H9 (cell line): ENCODE data around the gene ZBTB8A. TPM values are rescaled to one million over a fixed set of nuclear protein-coding genes. Genes with fewer than 3 reads are reported as not detected.
"Not testable (repeated sequence)": the region's sequence is repeated elsewhere in the genome, so short reads cannot be mapped to it uniquely, and the experiment has no call there.

Experiments
- DNase-seq: peaks from one replicate; pipeline ENCODE4 v3.0.0-alpha.2; 2017
- H2AFZ ChIP-seq: one replicate; pipeline ENCODE4 v1.6.1; 2013; ENCODE audit warnings: mild to moderate bottlenecking, low read length, control low read depth, moderate library complexity
- H2AK5ac ChIP-seq: 2 replicates; pipeline ENCODE4 v1.6.1; 2013; ENCODE audit warnings: low read length, control low read depth, mixed read lengths; ENCODE audit not compliant: insufficient read length
- H2BK120ac ChIP-seq: one replicate; pipeline ENCODE4 v1.6.1; 2013; ENCODE audit warnings: low read depth, mild to moderate bottlenecking, low read length, control low read depth, inconsistent platforms; ENCODE audit not compliant: poor library complexity, severe bottlenecking
- H2BK12ac ChIP-seq: 2 replicates; pipeline ENCODE4 v1.6.1; 2013; ENCODE audit warnings: low read length, control low read depth, mixed read lengths, low read depth; ENCODE audit not compliant: insufficient read length
- H2BK15ac ChIP-seq: 2 replicates; pipeline ENCODE4 v1.6.1; 2013; ENCODE audit warnings: low read depth, low read length, control low read depth
- H2BK20ac ChIP-seq: one replicate; pipeline ENCODE4 v1.6.1; 2013; ENCODE audit warnings: low read depth, mild to moderate bottlenecking, low read length, control low read depth, inconsistent platforms; ENCODE audit not compliant: poor library complexity, severe bottlenecking
- H2BK5ac ChIP-seq: 2 replicates; pipeline ENCODE4 v1.6.1; 2013; ENCODE audit warnings: low read length, control low read depth, mixed read lengths; ENCODE audit not compliant: insufficient read length
- H3K14ac ChIP-seq: 2 replicates; pipeline ENCODE4 v1.6.1; 2013; ENCODE audit warnings: low read length, control low read depth; ENCODE audit not compliant: insufficient read depth
- H3K18ac ChIP-seq: 2 replicates; pipeline ENCODE4 v1.6.1; 2013; ENCODE audit warnings: low read depth, mild to moderate bottlenecking, mixed read lengths, low read length, control low read depth; ENCODE audit not compliant: insufficient read length
- H3K23ac ChIP-seq: 2 replicates; pipeline ENCODE4 v1.6.1; 2013; ENCODE audit warnings: low read length, control low read depth, mixed read lengths, low read depth; ENCODE audit not compliant: insufficient read length
- H3K23me2 ChIP-seq: 2 replicates; pipeline ENCODE4 v1.6.1; 2013; ENCODE audit warnings: low read depth, mild to moderate bottlenecking, mixed read lengths, low read length, control low read depth; ENCODE audit not compliant: insufficient read length, poor library complexity, severe bottlenecking
- H3K27ac ChIP-seq: 2 replicates; pipeline ENCODE4 v1.5.1; 2013; ENCODE audit warnings: low read length, control low read depth, mixed read lengths, low read depth; ENCODE audit not compliant: insufficient read length
- H3K27me3 ChIP-seq: 2 replicates; pipeline ENCODE4 v1.6.1; 2013; ENCODE audit warnings: low read length, control low read depth, inconsistent platforms; ENCODE audit not compliant: insufficient read depth
- H3K4ac ChIP-seq: 2 replicates; pipeline ENCODE4 v1.6.1; 2013; ENCODE audit warnings: low read depth, mild to moderate bottlenecking, control low read depth, inconsistent platforms, low read length, moderate library complexity
- H3K4me1 ChIP-seq: 2 replicates; pipeline ENCODE4 v1.6.1; 2013; ENCODE audit warnings: low read length, control low read depth, inconsistent platforms; ENCODE audit not compliant: insufficient read depth
- H3K4me2 ChIP-seq: 2 replicates; pipeline ENCODE4 v1.6.1; 2013; ENCODE audit warnings: low read length, control low read depth, mixed read lengths; ENCODE audit not compliant: insufficient read length, insufficient read depth
- H3K56ac ChIP-seq: 2 replicates; pipeline ENCODE4 v1.6.1; 2013; ENCODE audit warnings: low read depth, mild to moderate bottlenecking, mixed read lengths, low read length, control low read depth; ENCODE audit not compliant: insufficient read length
- H3K79me1 ChIP-seq: 2 replicates; pipeline ENCODE4 v1.6.1; 2013; ENCODE audit warnings: low read depth, mild to moderate bottlenecking, moderate library complexity, low read length, control low read depth, inconsistent platforms; ENCODE audit not compliant: insufficient read depth, poor library complexity, severe bottlenecking
- H3K79me2 ChIP-seq: 2 replicates; pipeline ENCODE4 v1.6.1; 2013; ENCODE audit warnings: low read length, control low read depth, inconsistent platforms; ENCODE audit not compliant: insufficient read depth
- H3K9ac ChIP-seq: 2 replicates; pipeline ENCODE4 v1.6.1; 2013; ENCODE audit warnings: low read length, control low read depth, mixed read lengths; ENCODE audit not compliant: insufficient read length; ENCODE audit errors: extremely low read depth
- H3K9me3 ChIP-seq: one replicate; pipeline ENCODE4 v1.6.1; 2013; ENCODE audit warnings: low read depth, low read length, inconsistent platforms; ENCODE audit not compliant: control insufficient read depth
- H3T11ph ChIP-seq: one replicate; pipeline ENCODE4 v1.6.1; 2013; ENCODE audit warnings: mild to moderate bottlenecking, low read length, control low read depth, inconsistent platforms
- H4K20me1 ChIP-seq: one replicate; pipeline ENCODE4 v1.6.1; 2013; ENCODE audit not compliant: control insufficient read depth, insufficient read length, insufficient read depth
- H4K5ac ChIP-seq: 2 replicates; pipeline ENCODE4 v1.6.1; 2013; ENCODE audit warnings: low read depth, mild to moderate bottlenecking, mixed read lengths, low read length, control low read depth; ENCODE audit not compliant: insufficient read length
- H4K8ac ChIP-seq: replicated peaks from 2 replicates; pipeline ENCODE4 v1.6.1; 2013; ENCODE audit warnings: low read length, control low read depth, mixed read lengths, low read depth; ENCODE audit not compliant: insufficient read length
- H4K91ac ChIP-seq: 2 replicates; pipeline ENCODE4 v1.6.1; 2013; ENCODE audit warnings: low read depth, mild to moderate bottlenecking, moderate library complexity, mixed read lengths, low read length, control low read depth; ENCODE audit not compliant: insufficient read length
- H3K27ac Mint-ChIP-seq, 3 experiments: 2 replicates in 2 of 3; 3 replicates in 1 of 3; pipeline ENCODE4 v1.8.0; 2020 to 2021; ENCODE audit warnings: mixed read lengths in 3 of 3, mild to moderate bottlenecking in 1 of 3, moderate library complexity in 1 of 3
- H3K27me3 Mint-ChIP-seq: 2 replicates; pipeline ENCODE4 v1.8.0; 2021; ENCODE audit warnings: low read depth, mild to moderate bottlenecking, moderate library complexity, mixed read lengths
- H3K36me3 Mint-ChIP-seq, 3 experiments: 2 replicates in 2 of 3; 3 replicates in 1 of 3; pipeline ENCODE4 v1.8.0; 2020 to 2021; ENCODE audit warnings: low read depth in 3 of 3, mixed read lengths in 3 of 3; ENCODE audit not compliant: insufficient read depth in 1 of 3
- H3K4me1 Mint-ChIP-seq, 2 experiments: 2 replicates each; pipeline ENCODE4 v1.8.0; 2020; ENCODE audit warnings: mixed read lengths in 2 of 2
- H3K4me3 Mint-ChIP-seq, 2 experiments: 2 replicates in 1 of 2; 3 replicates in 1 of 2; pipeline ENCODE4 v1.8.0; 2020 to 2021; ENCODE audit warnings: mild to moderate bottlenecking in 2 of 2, mixed read lengths in 2 of 2, moderate library complexity in 1 of 2
- H3K9me3 Mint-ChIP-seq, 2 experiments: 2 replicates in 1 of 2; 3 replicates in 1 of 2; pipeline ENCODE4 v1.8.0; 2020; ENCODE audit warnings: mild to moderate bottlenecking in 2 of 2, mixed read lengths in 2 of 2, moderate library complexity in 1 of 2
- WGBS: extraction: QIAGEN DNeasy Blood & Tissue Kit; methylation state at CpG from one replicate; pipeline ENCODE4 v1.1.7; 2013; ENCODE audit warnings: missing lambda C conversion rate, low lambda C conversion rate, mixed read lengths; ENCODE audit not compliant: insufficient read length; ENCODE audit errors: extremely low coverage; 5-methylcytosine and 5-hydroxymethylcytosine counted together
- total RNA-seq: library from RNA; stranded (reverse); gene quantifications from 2 replicates; pipeline ENCODE4 v1.2.1, GENCODE V29; 2021
- TF ChIP-seq, protein P1 (sequence below): fragments of 200-600 bp; sonication (generic); conservative IDR thresholded peaks from 3 replicates; pipeline ENCODE4 v1.8.0; 2021; ENCODE audit warnings: antibody characterized with exemption, mild to moderate bottlenecking

The ZBTB8A gene
- total RNA-seq, 1 experiment from 2014 or later, result 11.3 TPM

DNA sequence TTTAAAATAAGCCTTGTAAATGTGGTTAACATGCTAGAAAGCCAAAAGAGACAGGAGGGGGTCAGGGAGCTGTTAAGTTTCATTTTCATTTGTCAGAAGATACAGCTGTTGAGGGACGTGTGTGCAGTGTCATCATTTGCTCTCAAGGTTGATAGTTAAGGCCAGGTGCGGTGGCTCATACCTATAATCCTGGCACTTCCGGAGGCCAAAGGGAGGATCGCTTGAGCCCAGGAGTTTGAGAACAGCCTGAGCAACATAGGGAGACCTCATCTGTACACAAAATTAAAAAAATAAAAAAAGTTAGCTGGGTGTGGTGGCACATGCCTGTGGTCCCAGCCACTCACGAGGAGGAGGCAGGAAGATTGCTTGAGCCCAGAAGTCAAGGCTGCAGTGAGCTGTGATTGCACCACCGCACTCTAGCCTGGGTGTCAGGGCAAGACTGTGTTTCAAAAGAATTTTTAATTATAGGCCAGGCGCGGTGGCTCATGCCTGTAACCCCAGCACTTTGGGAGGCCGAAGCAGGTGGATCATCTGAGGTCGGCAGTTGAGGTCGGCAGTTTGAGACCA, 88.5 kb downstream of the ZBTB8A start:
- H3K27me3 ChIP-seq, result no peaks in the 10 kb centered on the region
- H3K79me2 ChIP-seq, result no peaks in the 10 kb centered on the region
- no peaks in the 10 kb centered on the region for H3K9me3 ChIP-seq
- no peak overlapping the region for H2BK5ac ChIP-seq
- no peak overlapping the region for H3K9ac ChIP-seq
- Mint-ChIP-seq H3K4me1 (peaks cover 6% of the 10 kb centered on the region in 2 experiments), H3K36me3 (peaks cover 4 to 42% (median 36%) of the 10 kb centered on the region in 3 experiments; a peak in 5 of 7 replicates), H3K27ac (no peak overlapping the region), H3K27me3 (no peaks in the 10 kb centered on the region), H3K4me3 (no peak overlapping the region), H3K9me3 (no peaks in the 10 kb centered on the region)
- H2BK12ac ChIP-seq, result no peak overlapping the region
- H2AK5ac ChIP-seq, result no peak overlapping the region
- no CpG with 5 or more reads among the region's 11 CpGs for WGBS
- no peaks in the 10 kb centered on the region for H4K20me1 ChIP-seq
- DNase-seq, result no peak
- H3K79me1 ChIP-seq, result peaks cover 3% of the 10 kb centered on the region
- no peak overlapping the region for H2BK20ac ChIP-seq
- H3K4ac ChIP-seq, result no peak overlapping the region
- no peak overlapping the region for H3K23ac ChIP-seq
- no peaks in the 10 kb centered on the region for H3K23me2 ChIP-seq
- H4K91ac ChIP-seq, result no peak overlapping the region
- H3K56ac ChIP-seq, result no peak overlapping the region
- H3T11ph ChIP-seq, result no peak overlapping the region
- no peak overlapping the region for H3K14ac ChIP-seq
- H3K4me2 ChIP-seq, result no peak overlapping the region
- no peak overlapping the region for H4K5ac ChIP-seq
- no peak overlapping the region for H2BK15ac ChIP-seq
- no peak overlapping the region for H4K8ac ChIP-seq
- H3K4me1 ChIP-seq, result no peaks in the 10 kb centered on the region
- TF ChIP-seq, protein P1, sequence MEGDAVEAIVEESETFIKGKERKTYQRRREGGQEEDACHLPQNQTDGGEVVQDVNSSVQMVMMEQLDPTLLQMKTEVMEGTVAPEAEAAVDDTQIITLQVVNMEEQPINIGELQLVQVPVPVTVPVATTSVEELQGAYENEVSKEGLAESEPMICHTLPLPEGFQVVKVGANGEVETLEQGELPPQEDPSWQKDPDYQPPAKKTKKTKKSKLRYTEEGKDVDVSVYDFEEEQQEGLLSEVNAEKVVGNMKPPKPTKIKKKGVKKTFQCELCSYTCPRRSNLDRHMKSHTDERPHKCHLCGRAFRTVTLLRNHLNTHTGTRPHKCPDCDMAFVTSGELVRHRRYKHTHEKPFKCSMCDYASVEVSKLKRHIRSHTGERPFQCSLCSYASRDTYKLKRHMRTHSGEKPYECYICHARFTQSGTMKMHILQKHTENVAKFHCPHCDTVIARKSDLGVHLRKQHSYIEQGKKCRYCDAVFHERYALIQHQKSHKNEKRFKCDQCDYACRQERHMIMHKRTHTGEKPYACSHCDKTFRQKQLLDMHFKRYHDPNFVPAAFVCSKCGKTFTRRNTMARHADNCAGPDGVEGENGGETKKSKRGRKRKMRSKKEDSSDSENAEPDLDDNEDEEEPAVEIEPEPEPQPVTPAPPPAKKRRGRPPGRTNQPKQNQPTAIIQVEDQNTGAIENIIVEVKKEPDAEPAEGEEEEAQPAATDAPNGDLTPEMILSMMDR, result no peak
- no peak overlapping the region for H2BK120ac ChIP-seq
- no peak overlapping the region for H3K18ac ChIP-seq
- H3K27ac ChIP-seq, result no peak overlapping the region
- no peak overlapping the region for H2AFZ ChIP-seq

DNA sequence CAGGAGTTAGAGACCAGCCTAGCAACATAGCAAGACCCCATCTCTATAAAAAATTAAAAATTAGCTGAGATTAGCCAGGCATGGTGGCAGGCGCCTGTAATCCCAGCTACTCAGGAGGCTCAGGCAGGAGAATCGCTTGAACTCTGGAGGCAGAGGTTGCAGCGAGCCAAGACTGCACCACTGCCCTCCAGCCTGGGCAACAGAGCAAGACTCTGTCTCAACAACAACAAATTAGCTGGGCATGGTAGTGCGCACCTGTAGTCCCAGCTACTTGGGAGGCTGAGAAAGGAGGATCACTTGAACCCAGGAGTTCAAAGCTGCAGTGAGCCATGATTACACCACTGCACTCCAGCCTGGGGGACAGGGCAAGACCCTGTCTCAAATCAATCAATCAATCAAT, 90.9 kb downstream of the ZBTB8A start:
- not testable (repeated sequence) for H2AK5ac ChIP-seq, H3K14ac ChIP-seq, H3K23ac ChIP-seq, H2BK15ac ChIP-seq, H3K4me3 Mint-ChIP-seq, H4K91ac ChIP-seq, H3K23me2 ChIP-seq, H3T11ph ChIP-seq, H2BK5ac ChIP-seq, H3K9ac ChIP-seq, H3K27ac ChIP-seq, H4K20me1 ChIP-seq, H3K56ac ChIP-seq, H3K9me3 Mint-ChIP-seq, H2BK20ac ChIP-seq, H3K27me3 Mint-ChIP-seq, H3K27me3 ChIP-seq, H2BK12ac ChIP-seq, H3K4ac ChIP-seq, H2AFZ ChIP-seq, DNase-seq, H4K5ac ChIP-seq, H3K9me3 ChIP-seq, H2BK120ac ChIP-seq, H4K8ac ChIP-seq, H3K18ac ChIP-seq, H3K4me2 ChIP-seq, H3K4me1 ChIP-seq, H3K79me2 ChIP-seq, H3K79me1 ChIP-seq
- Mint-ChIP-seq H3K36me3 (peaks cover 2 to 50% (median 32%) of the 10 kb centered on the region in 3 experiments; a peak in 5 of 7 replicates), H3K27ac (peak overlapping the region in 1 of 3 experiments; percentile 76; a peak in 1 of 7 replicates), H3K4me1 (peaks cover 19 to 23% of the 10 kb centered on the region in 2 experiments)
- no CpG with 5 or more reads among the region's 4 CpGs for WGBS
